HepG2 (cell line): ENCODE data around the gene USP32. TPM values are rescaled to one million over a fixed set of nuclear protein-coding genes. Genes with fewer than 3 reads are reported as not detected.
A peak's percentile ranks its signal among the peaks of the same experiment; 100 is the strongest.

Experiments
- ATAC-seq: fragments of 200-7000 bp; cut with Tn5 transposase; 3 replicates; pipeline ENCODE4 v1.9.1; 2020; ENCODE audit warnings: mild to moderate bottlenecking, moderate library complexity
- BruUV-seq: library from RNA; stranded (reverse); fragments of 400-500 nt; replicated peaks from 2 replicates; lab custom pipeline; 2021; lab: Mats Ljungman, UMichigan
- CTCF ChIA-PET: fragments of 300-600 bp; formaldehyde crosslinking; extraction: SDS; loops from one replicate; lab custom pipeline; 2021; ENCODE audit warnings: low total read pairs, inconsistent platforms, low intra/inter-chr PET ratio; lab: Yijun Ruan, JAX
- POLR2A ChIA-PET: fragments of 350-600 bp; sonication (Branson Sonifier 250); formaldehyde crosslinking; loops from one replicate; lab custom pipeline; 2020; ENCODE audit warnings: antibody characterized with exemption, inconsistent platforms; lab: Yijun Ruan, JAX
- DNase-seq: peaks from one replicate; pipeline ENCODE4 v3.0.0-alpha.2; 2015; ENCODE audit warnings: low spot score
- FAIRE-seq: peaks from 3 replicates; lab custom pipeline; 2011; peaks lifted over from hg19 to GRCh38; lab: Jason Lieb, UNC
- H2AFZ ChIP-seq: one replicate; pipeline ENCODE4 v1.6.1; 2011; ENCODE audit warnings: low read length, inconsistent platforms
- H3K27ac ChIP-seq: fragments of 300-600 bp; 3 replicates; pipeline ENCODE4 v1.8.0; 2011; ENCODE audit warnings: mixed run types, mild to moderate bottlenecking, mixed read lengths, low read length, inconsistent platforms; ENCODE audit not compliant: insufficient read depth; ENCODE audit errors: extremely low read length
- H3K27me3 ChIP-seq, 2 experiments: fragments of 200-600 bp in 1 of 2; 2 replicates in 1 of 2; 3 replicates in 1 of 2; pipeline versions ENCODE4 v1.6.0 to v1.8.0; 2011; ENCODE audit warnings: low read length in 2 of 2, mild to moderate bottlenecking in 2 of 2, moderate library complexity in 2 of 2, inconsistent platforms in 1 of 2; ENCODE audit not compliant: insufficient read depth in 2 of 2, control insufficient read depth in 1 of 2
- H3K36me3 ChIP-seq, 2 experiments: fragments of 200-600 bp in 1 of 2; replicated peaks in 1 of 2; 2 replicates in 1 of 2; 3 replicates in 1 of 2; pipeline versions ENCODE4 v1.5.1 to v1.8.0; 2011; ENCODE audit warnings: low read length in 2 of 2, inconsistent platforms in 1 of 2; ENCODE audit not compliant: insufficient read depth in 2 of 2, control insufficient read depth in 1 of 2
- H3K4me1 ChIP-seq: 2 replicates; pipeline ENCODE4 v1.5.1; 2012; ENCODE audit warnings: low read length, inconsistent platforms; ENCODE audit not compliant: insufficient read depth
- H3K4me2 ChIP-seq: 2 replicates; pipeline ENCODE4 v1.6.0; 2011; ENCODE audit warnings: low read depth, low read length, inconsistent platforms
- H3K4me3 ChIP-seq, 3 experiments: fragments of 200-600 bp in 1 of 3; sonication (generic), shearing (Covaris generic) in 1 of 3; replicated peaks in 1 of 3; 2 replicates each; pipeline ENCODE4 v1.5.1; 2011 to 2016; ENCODE audit warnings: low read length in 3 of 3, inconsistent platforms in 2 of 3, low read depth in 2 of 3, mild to moderate bottlenecking in 2 of 3, control low read depth in 1 of 3, mixed read lengths in 1 of 3; ENCODE audit not compliant: insufficient read depth in 1 of 3
- H3K79me2 ChIP-seq: one replicate; pipeline ENCODE4 v1.6.1; 2011; ENCODE audit warnings: low read length, inconsistent platforms; ENCODE audit not compliant: insufficient read depth
- H3K9ac ChIP-seq: 2 replicates; pipeline ENCODE4 v1.6.0; 2011; ENCODE audit warnings: mild to moderate bottlenecking, low read depth, low read length, inconsistent platforms; ENCODE audit not compliant: insufficient read depth
- H3K9me3 ChIP-seq: 2 replicates; pipeline ENCODE4 v1.5.1; 2012; ENCODE audit warnings: mild to moderate bottlenecking, low read length
- H4K20me1 ChIP-seq: 2 replicates; pipeline ENCODE4 v1.6.0; 2011; ENCODE audit warnings: inconsistent platforms, mild to moderate bottlenecking, low read length, moderate library complexity; ENCODE audit not compliant: insufficient read depth
- MAFF ChIP-seq: IDR thresholded peaks from 2 replicates; pipeline ENCODE4 v1.6.1; 2011; ENCODE audit warnings: low read depth, low read length, improper control_type of control experiment
- PRDM10 ChIP-seq: sonication (generic); formaldehyde crosslinking; IDR thresholded peaks from 2 replicates; pipeline ENCODE4 v1.4.0; 2020; ENCODE audit warnings: low read depth, missing genetic modification reagents
- RFX1 ChIP-seq: fragments of 450-650 bp; IDR thresholded peaks from 2 replicates; pipeline ENCODE4 v1.6.1; 2017
- RFX3 ChIP-seq: IDR thresholded peaks from 2 replicates; pipeline ENCODE4 v1.6.1; 2016; ENCODE audit warnings: missing biosample characterization, missing genetic modification reagents
- ZNF281 ChIP-seq: sonication (generic); formaldehyde crosslinking; IDR thresholded peaks from 2 replicates; pipeline ENCODE4 v1.4.0; 2020; ENCODE audit warnings: missing genetic modification reagents, borderline replicate concordance
- ZNF3 ChIP-seq: IDR thresholded peaks from 2 replicates; pipeline ENCODE4 v1.7.0; 2017; ENCODE audit warnings: inconsistent platforms
- WGBS: methylation state at CpG from one replicate; pipeline ENCODE4 v1.1.6; 2017; ENCODE audit warnings: low lambda C conversion rate; 5-methylcytosine and 5-hydroxymethylcytosine counted together
- in situ Hi-C: cut with HindIII; loops from 2 replicates; pipeline ENCODE4 v1.10.0; 2017; ENCODE audit warnings: low pct_unique_long_range_greater_than_20kb; ENCODE audit not compliant: extremely low pct_ligation_motif_present
- intact Hi-C: fragments of 100-400 bp; cut with micrococcal nuclease; formaldehyde crosslinking; loops from one replicate; pipeline ENCODE4 v1.10.0; 2022; ENCODE audit not compliant: unreplicated experiment
- polyA plus RNA-seq, 8 experiments: library from polyadenylated mRNA; depleted of rRNA in 3 of 8; stranded (reverse) in 7 of 8; unstranded in 1 of 8; fragments of >200 nt; fragmentation: Illumina TruSeq in 4 of 8; extraction: Trizol in 4 of 8; gene quantifications; 2 replicates each; pipeline versions ENCODE4 v1.2.1 to v1.2.3, GENCODE V29; 2011 to 2016; ENCODE audit warnings: low read depth in 4 of 8, missing spikeins in 1 of 8, mixed read lengths in 1 of 8; ENCODE audit not compliant: insufficient read depth in 1 of 8
- total RNA-seq, 5 experiments: library from RNA; depleted of rRNA; stranded (reverse); fragments of >200 nt; fragmentation: Illumina TruSeq; extraction: Trizol; gene quantifications; 2 replicates each; pipeline ENCODE4 v1.2.3, GENCODE V29; 2016; ENCODE audit warnings: low read depth in 1 of 5

USP32 gene
- total and polyA plus RNA-seq, 2 of the 13 experiments (the other 11 are each of a cell fraction or from before 2014, with no cell fraction given) = 24.9 to 39.9 TPM

- peak; percentile 31; the same call in 1 of the 2 replicates for TF ChIP-seq PRDM10 (CRISPR knock-in tag)
- TF ChIP-seq ZNF3 = no peak
- TF ChIP-seq, all 625 proteins: peak for 71
Observed at GRCh38 chr17:60163108-60163784, 228.7 kb downstream of the USP32 start (continued).

DNA sequence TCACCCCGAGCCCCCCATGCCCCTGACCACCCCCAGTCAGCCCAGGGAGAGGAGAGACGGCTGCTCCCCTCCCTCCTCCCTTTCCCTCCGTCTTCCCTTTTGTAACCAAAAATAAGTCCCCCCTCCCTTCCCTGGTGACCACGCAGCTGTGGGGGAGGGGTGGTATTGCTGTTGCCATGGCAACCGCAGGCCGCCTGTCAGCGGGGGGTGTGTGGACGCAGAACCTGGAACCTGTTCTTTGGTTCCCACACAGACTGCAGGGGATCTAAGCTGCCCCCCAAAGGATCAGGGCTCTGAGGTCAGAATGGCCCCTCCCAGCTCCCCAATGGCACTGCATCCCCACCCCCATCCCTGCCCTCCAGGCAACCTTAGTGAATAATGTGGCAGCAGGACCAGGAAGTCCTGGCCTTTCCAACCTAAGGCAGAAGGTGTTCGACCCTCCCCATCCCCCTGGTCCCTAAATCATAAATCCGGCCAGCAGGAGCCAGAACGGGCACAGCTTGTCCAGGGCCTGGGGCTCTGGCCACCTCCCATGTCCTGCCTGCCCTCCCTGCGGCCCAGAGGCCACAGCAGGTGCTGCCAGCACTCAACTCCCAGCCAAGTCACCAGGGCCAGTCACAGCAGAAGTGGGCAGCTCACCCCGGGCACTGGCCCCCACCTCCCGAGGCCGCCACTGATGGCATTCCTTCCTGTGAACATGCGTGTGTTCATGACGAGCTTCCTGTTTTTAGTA is 230.2 kb downstream of the USP32 start:
- no peak overlapping the region for H3K9ac ChIP-seq
- no peak overlapping the region for H2AFZ ChIP-seq
- peak overlapping the region; percentile 95 for H3K4me2 ChIP-seq
- WGBS = 38% methylated on average over 17 of the region's 17 CpGs
- intact Hi-C loops (no loop called here), in situ Hi-C loops (loop anchor here (10.0 kb wide), 1 partner anchor 273 kb away; no protein-coding TSS in a partner anchor)
- TF ChIP-seq ZNF281 (CRISPR knock-in tag) = peak; percentile 59; the same call in 1 of the 2 replicates
- no peak for TF ChIP-seq MAFF
- TF ChIP-seq RFX3 = peak; percentile 66
- peak; percentile 66 for TF ChIP-seq RFX1
- no peak for ATAC-seq
- peaks cover 38% of the 10 kb centered on the region for H3K4me1 ChIP-seq
- ChIA-PET POLR2A (no interaction called here), CTCF (no interaction called here)
- no peak overlapping the region for H3K27ac ChIP-seq
- no peaks in the 10 kb centered on the region for H3K79me2 ChIP-seq
- peaks cover 6 to 55% of the 10 kb centered on the region in 2 experiments; a peak in 3 of 5 replicates for H3K27me3 ChIP-seq
- H3K9me3 ChIP-seq = no peaks in the 10 kb centered on the region
- no peak for FAIRE-seq
- no peaks in the 10 kb centered on the region for H4K20me1 ChIP-seq
- no TSS peak for BruUV-seq
- H3K36me3 ChIP-seq = no peaks in the 10 kb centered on the region
- H3K4me3 ChIP-seq = no peak overlapping the region; a peak in 1 of 6 replicates
- DNase-seq = no peak
